Neural cell (in vitro differentiated cells): ENCODE data around the gene RASD1. TPM values are rescaled to one million over a fixed set of nuclear protein-coding genes. Genes with fewer than 3 reads are reported as not detected.
A peak's percentile ranks its signal among the peaks of the same experiment; 100 is the strongest.

Experiments used
- H2AFZ ChIP-seq: fragments of 200-600, 300-800 bp; sonication (generic), shearing (Covaris generic); 2 replicates; pipeline ENCODE4 v1.6.0; 2014; ENCODE audit warnings: low read depth, mild to moderate bottlenecking, antibody characterized with exemption, low read length, moderate library complexity
- H3F3A ChIP-seq: fragments of 200-600 bp; shearing (Covaris generic); 2 replicates; pipeline ENCODE4 v1.6.1; 2016; ENCODE audit warnings: mild to moderate bottlenecking, moderate library complexity, mixed read lengths, antibody characterized with exemption, low read length; ENCODE audit not compliant: insufficient read depth, poor library complexity, severe bottlenecking
- H3K27ac ChIP-seq: fragments of 200-600, 300-800 bp; sonication (generic), shearing (Covaris generic); 2 replicates; pipeline ENCODE4 v1.5.1; 2014; ENCODE audit warnings: mild to moderate bottlenecking, low read length, moderate library complexity
- H3K27me3 ChIP-seq: fragments of 300-800, 200-600 bp; sonication (generic), shearing (Covaris generic); 2 replicates; pipeline ENCODE4 v1.6.0; 2014; ENCODE audit warnings: mild to moderate bottlenecking, low read depth, low read length, moderate library complexity; ENCODE audit not compliant: insufficient read depth
- H3K36me3 ChIP-seq: fragments of 300-800, 200-600 bp; sonication (generic), shearing (Covaris generic); 2 replicates; pipeline ENCODE4 v1.5.1; 2014; ENCODE audit warnings: mild to moderate bottlenecking, antibody characterized with exemption, low read length, moderate library complexity; ENCODE audit not compliant: insufficient read depth
- H3K4me2 ChIP-seq: fragments of 300-800, 200-600 bp; sonication (generic), shearing (Covaris generic); 2 replicates; pipeline ENCODE4 v1.6.0; 2014; ENCODE audit warnings: mild to moderate bottlenecking, low read length
- H3K4me3 ChIP-seq: fragments of 300-800, 200-600 bp; sonication (generic), shearing (Covaris generic); 2 replicates; pipeline ENCODE4 v1.5.1; 2014; ENCODE audit warnings: mild to moderate bottlenecking, low read length, moderate library complexity
- H3K79me2 ChIP-seq: fragments of 200-600 bp; shearing (Covaris generic); replicated peaks from 2 replicates; pipeline ENCODE4 v1.6.0; 2014; ENCODE audit warnings: mild to moderate bottlenecking, low read length, moderate library complexity; ENCODE audit not compliant: insufficient read depth
- H3K9ac ChIP-seq: fragments of 300-800, 200-600 bp; sonication (generic), shearing (Covaris generic); 2 replicates; pipeline ENCODE4 v1.6.1; 2016; ENCODE audit warnings: mild to moderate bottlenecking, low read length, mixed read lengths
- H3K9me2 ChIP-seq: fragments of 200-600 bp; shearing (Covaris generic); 2 replicates; pipeline ENCODE4 v1.6.1; 2016; ENCODE audit warnings: mild to moderate bottlenecking, low read length, mixed read lengths; ENCODE audit not compliant: insufficient read depth
- H3K9me3 ChIP-seq: fragments of 200-600, 300-800 bp; sonication (generic), shearing (Covaris generic); 2 replicates; pipeline ENCODE4 v1.6.1; 2016; ENCODE audit warnings: mild to moderate bottlenecking, mixed run types, low read length, moderate library complexity, mixed read lengths
- H4K20me1 ChIP-seq: fragments of 200-600 bp; shearing (Covaris generic); 2 replicates; pipeline ENCODE4 v1.6.1; 2016; ENCODE audit warnings: mild to moderate bottlenecking, mixed run types; ENCODE audit not compliant: insufficient read depth
- EP300 ChIP-seq: fragments of 450-650 bp; conservative IDR thresholded peaks from 2 replicates; pipeline ENCODE4 v1.6.1; 2014; ENCODE audit warnings: antibody characterized with exemption, mild to moderate bottlenecking, moderate library complexity; ENCODE audit not compliant: poor library complexity, severe bottlenecking
- EZH2 ChIP-seq: fragments of 200-600, 300-800 bp; shearing (Covaris generic), sonication (generic); IDR thresholded peaks from 2 replicates; pipeline ENCODE4 v1.6.1; 2014; ENCODE audit warnings: antibody characterized with exemption, low read length, borderline replicate concordance, mild to moderate bottlenecking; ENCODE audit not compliant: insufficient read depth, poor library complexity, severe bottlenecking
- MXI1 ChIP-seq: fragments of 450-650 bp; conservative IDR thresholded peaks from 2 replicates; pipeline ENCODE4 v1.6.1; 2014; ENCODE audit warnings: antibody characterized with exemption, mild to moderate bottlenecking; ENCODE audit not compliant: poor library complexity, severe bottlenecking
- POLR2AphosphoS5 ChIP-seq: IDR thresholded peaks from 2 replicates; pipeline ENCODE4 v1.6.1; 2012
- RAD21 ChIP-seq: fragments of 450-650 bp; conservative IDR thresholded peaks from 2 replicates; pipeline ENCODE4 v1.6.1; 2014; ENCODE audit warnings: antibody characterized with exemption, mild to moderate bottlenecking, moderate library complexity
- REST ChIP-seq: IDR thresholded peaks from 2 replicates; pipeline ENCODE4 v1.6.1; 2012; ENCODE audit warnings: borderline replicate concordance
- SMC3 ChIP-seq: fragments of 450-650 bp; conservative IDR thresholded peaks from 2 replicates; pipeline ENCODE4 v1.6.1; 2014; ENCODE audit warnings: antibody characterized with exemption, mild to moderate bottlenecking, moderate library complexity; ENCODE audit not compliant: poor library complexity
- TAF1 ChIP-seq: IDR thresholded peaks from 2 replicates; pipeline ENCODE4 v1.6.1; 2012; ENCODE audit warnings: low read depth
- polyA minus RNA-seq: library from RNA; depleted of rRNA, polyadenylated mRNA; stranded (reverse); fragments of >200 nt; gene quantifications from 2 replicates; pipeline ENCODE4 v1.2.3, GENCODE V29; 2014
- polyA plus RNA-seq: library from polyadenylated mRNA; depleted of rRNA; stranded (reverse); fragments of >200 nt; gene quantifications from 2 replicates; pipeline ENCODE4 v1.2.3, GENCODE V29; 2014
- TF ChIP-seq, protein P1 (sequence below): fragments of 450-650 bp; IDR thresholded peaks from 2 replicates; pipeline ENCODE4 v1.5.1; 2014; ENCODE audit warnings: antibody characterized with exemption, mild to moderate bottlenecking, moderate library complexity; ENCODE audit not compliant: poor library complexity, severe bottlenecking

RASD1 gene
- polyA plus RNA-seq, result 57.7 and 57.9 TPM in 2 replicates
- polyA minus RNA-seq, result 78.2 and 78.3 TPM in 2 replicates

DNA sequence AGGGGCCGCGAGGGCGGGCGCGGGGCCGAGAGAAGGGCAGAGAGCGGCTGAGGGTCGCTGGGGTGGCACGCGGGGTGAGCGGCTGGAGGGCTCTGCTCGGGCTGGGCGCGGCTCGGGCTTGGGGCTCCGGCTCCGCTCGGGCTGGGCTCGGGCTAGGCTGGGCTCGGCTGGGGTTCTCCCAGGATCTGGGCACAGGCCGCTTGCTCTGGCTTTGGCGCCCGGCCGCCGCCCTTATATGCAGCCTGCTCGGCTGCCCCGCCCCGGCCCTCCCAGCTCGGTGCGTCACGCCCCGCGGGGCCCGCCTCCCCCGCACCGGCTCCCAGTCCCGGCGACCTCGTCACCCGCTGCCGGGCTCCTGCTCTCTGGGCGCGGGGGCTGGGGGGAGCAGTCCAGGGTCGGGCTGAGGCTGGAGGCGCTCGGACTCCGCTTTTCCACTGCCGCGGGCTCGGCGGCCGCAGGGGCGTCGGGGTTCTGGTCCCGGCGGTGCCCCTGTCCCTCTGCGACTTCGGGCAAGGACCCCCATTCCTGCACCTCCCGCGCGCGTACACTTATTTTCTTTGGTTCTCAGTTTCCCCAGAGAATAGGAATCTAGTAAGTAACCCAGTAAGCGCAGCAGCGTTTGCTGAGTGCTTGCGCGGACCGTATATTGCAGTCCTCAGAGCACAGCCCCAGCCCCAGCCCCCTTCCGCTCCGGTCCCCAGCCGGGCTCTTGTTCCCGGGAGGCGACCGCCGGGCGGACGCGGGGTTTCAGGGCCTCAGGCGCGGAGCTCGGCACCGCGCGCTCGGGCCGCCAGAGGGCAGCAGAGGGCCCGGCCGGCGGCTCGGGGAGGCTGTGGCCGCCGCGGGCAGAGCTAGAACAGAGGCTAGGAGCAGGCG is at the start of gene RASD1:
Gene RASD1 (minus strand): TSS at position 207 of the 876 bp plus-strand sequence. CDS start 214 bp downstream, outside the sequence.
- Histone ChIP-seq H3K9ac (peak within 1 kb of the TSS; percentile 75), H3K9me2 (no peaks in the 10 kb centered on the region), H3K4me2 (peak within 1 kb of the TSS; percentile 73), H3K4me3 (peak within 1 kb of the TSS; percentile 78), H3K27ac (peak within 1 kb of the TSS; percentile 86), H2AFZ (no peak within 1 kb of the TSS), H3K79me2 (peaks cover 11% of the 10 kb centered on the region), H3K36me3 (no peaks in the 10 kb centered on the region), H3F3A (no peaks in the 10 kb centered on the region), H4K20me1 (no peaks in the 10 kb centered on the region), H3K27me3 (peaks cover 19% of the 10 kb centered on the region), H3K9me3 (no peaks in the 10 kb centered on the region)
- TF ChIP-seq REST, result no peak
- TF ChIP-seq RAD21, result peak; percentile 92
- TF ChIP-seq MXI1, result peak; percentile 28
- TF ChIP-seq SMC3, result peak; percentile 98
- TF ChIP-seq TAF1, result peak; percentile 41
- TF ChIP-seq, protein P1, sequence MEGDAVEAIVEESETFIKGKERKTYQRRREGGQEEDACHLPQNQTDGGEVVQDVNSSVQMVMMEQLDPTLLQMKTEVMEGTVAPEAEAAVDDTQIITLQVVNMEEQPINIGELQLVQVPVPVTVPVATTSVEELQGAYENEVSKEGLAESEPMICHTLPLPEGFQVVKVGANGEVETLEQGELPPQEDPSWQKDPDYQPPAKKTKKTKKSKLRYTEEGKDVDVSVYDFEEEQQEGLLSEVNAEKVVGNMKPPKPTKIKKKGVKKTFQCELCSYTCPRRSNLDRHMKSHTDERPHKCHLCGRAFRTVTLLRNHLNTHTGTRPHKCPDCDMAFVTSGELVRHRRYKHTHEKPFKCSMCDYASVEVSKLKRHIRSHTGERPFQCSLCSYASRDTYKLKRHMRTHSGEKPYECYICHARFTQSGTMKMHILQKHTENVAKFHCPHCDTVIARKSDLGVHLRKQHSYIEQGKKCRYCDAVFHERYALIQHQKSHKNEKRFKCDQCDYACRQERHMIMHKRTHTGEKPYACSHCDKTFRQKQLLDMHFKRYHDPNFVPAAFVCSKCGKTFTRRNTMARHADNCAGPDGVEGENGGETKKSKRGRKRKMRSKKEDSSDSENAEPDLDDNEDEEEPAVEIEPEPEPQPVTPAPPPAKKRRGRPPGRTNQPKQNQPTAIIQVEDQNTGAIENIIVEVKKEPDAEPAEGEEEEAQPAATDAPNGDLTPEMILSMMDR, result peak; percentile 95
- TF ChIP-seq EZH2, result no peak
- TF ChIP-seq POLR2AphosphoS5, result peak; percentile 90
- peak; percentile 36 for TF ChIP-seq EP300

DNA sequence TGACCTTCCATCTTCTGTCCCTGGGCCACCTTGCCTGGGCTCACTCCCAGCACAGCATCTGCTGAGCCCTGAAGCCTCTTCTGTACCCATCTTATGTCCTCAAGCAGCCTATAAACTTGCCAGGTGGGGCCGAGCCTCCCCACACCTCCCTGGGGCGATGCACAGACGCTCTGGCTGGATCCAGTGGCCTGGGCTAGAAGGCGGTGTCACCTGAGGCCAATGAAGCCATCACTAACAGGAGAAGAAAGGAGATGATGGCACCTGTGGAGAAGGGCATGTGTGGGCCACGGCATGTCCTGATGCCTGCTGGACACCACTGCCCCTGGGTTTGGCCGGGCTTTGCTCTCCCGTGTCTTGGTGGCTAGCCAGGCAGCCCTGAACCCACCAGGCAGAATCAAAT is 49.8 kb upstream of the RASD1 start:
- no peak for TF ChIP-seq SMC3
- no peak for TF ChIP-seq TAF1
- no peak for TF ChIP-seq REST
- Histone ChIP-seq H3K4me3 (no peak overlapping the region), H3K27me3 (no peaks in the 10 kb centered on the region), H3K9ac (no peak overlapping the region), H3K9me3 (no peaks in the 10 kb centered on the region), H3K79me2 (no peaks in the 10 kb centered on the region), H4K20me1 (no peaks in the 10 kb centered on the region), H3K27ac (no peak overlapping the region), H3K9me2 (no peaks in the 10 kb centered on the region), H3K36me3 (no peaks in the 10 kb centered on the region), H3F3A (no peaks in the 10 kb centered on the region), H2AFZ (no peak overlapping the region), H3K4me2 (no peak overlapping the region)
